T-helper 1 cell treated with Interleukin-12 subunit alpha and Interleukin-12 subunit beta and Interleukin-4 antibody, amounts not matched to agents 30 ng/mL and 1 ng/mL, for 36 hours (primary cell): Measurements from ENCODE around the gene BCKDHB. TPM values are rescaled to one million over a fixed set of nuclear protein-coding genes. Genes with fewer than 3 reads are reported as not detected.
"Not testable (repeated sequence)": the region's sequence is repeated elsewhere in the genome, so short reads cannot be mapped to it uniquely, and the experiment has no call there.

ENCODE experiments used
- intact Hi-C: fragments of 100-400 bp; cut with micrococcal nuclease; formaldehyde crosslinking; loops from one replicate; pipeline ENCODE4 v1.15.1; 2024
- total RNA-seq: library from RNA; stranded (reverse); gene quantifications from 2 replicates; pipeline ENCODE4 v1.2.3, GENCODE V29; 2022

Gene BCKDHB
- 13.8 and 14.3 TPM in 2 replicates for total RNA-seq

DNA sequence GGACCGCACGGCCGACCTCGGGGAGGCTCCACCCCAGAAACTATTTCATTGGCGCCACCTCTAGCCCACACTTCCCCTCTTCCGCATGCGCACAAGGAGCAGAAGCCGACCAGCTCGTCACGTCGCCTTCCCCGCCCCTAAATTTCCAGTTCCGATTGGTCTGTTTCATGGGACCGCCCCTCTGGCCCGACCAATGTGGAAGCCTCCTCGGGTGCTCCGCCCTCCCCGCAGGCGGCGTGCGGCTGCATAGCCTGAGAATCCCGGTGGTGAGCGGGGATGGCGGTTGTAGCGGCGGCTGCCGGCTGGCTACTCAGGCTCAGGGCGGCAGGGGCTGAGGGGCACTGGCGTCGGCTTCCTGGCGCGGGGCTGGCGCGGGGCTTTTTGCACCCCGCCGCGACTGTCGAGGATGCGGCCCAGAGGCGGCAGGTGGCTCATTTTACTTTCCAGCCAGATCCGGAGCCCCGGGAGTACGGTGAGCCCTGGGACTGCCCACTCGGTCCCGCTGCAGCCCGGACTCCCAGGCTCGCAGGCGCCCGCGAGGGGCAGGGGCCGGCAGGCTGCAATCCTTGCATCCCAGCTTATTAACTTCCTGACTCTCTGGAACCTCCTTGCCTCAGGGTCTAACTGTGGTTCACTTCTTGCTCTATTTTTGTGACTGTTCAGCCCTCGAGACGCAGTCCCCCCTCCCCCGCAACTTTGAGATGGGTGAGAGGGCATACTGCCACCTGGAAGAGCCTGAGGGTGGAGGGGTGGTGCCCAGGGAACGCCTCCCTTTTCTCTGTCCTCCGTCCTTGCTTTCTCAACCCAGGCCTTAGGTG is at the start of gene BCKDHB:
Gene BCKDHB, plus strand, starts transcription at position 254 of the 818 bp plus-strand sequence. Its CDS starts 23 bp downstream, at position 277.
- intact Hi-C loops: loop anchor here (1.0 to 5.0 kb wide), 10 partner anchors 59 to 1646 kb away; partner anchors contain the start of genes HMGN3, IRAK1BP1, LCA5 and PHIP

DNA sequence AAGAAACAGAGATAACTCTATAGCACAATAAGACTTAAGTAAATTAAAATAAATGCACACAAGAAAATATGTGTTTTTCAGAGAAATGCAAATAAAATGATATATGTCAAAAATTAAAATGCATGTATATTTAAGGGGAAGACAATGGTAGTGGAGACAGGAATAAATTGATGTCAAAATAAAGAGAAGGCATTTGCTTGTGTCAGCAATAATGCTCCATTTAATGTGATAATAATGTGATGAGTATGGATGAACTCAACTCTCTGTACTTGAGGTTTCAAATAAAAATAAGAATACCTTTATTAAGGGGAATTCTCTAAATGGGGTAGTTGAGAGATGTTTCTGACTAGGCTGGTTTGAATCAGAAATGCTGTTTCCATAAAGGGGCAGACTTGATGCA is 45.7 kb upstream of the BCKDHB start:
- intact Hi-C loops: no loop called here

DNA sequence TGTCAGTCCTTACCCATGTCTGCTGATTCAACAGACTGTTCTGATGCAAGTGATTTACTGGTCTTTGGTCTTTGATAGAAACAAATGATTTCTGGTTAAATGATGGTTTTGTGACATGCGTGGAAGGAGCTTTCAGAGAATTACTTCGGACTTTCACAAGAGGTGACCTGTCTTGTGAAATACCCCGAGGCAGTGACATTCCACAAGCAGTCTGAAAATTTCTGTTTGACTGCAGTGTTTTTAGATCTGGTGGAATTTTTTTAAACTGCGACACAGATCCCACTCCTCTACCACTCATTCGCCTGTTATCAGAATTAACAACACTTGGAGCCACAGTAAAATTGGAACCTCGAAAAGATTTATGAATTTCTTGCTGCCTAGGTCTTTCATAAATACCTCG is 38.3 kb upstream of the BCKDHB start:
- intact Hi-C loops: not testable (repeated sequence)

DNA sequence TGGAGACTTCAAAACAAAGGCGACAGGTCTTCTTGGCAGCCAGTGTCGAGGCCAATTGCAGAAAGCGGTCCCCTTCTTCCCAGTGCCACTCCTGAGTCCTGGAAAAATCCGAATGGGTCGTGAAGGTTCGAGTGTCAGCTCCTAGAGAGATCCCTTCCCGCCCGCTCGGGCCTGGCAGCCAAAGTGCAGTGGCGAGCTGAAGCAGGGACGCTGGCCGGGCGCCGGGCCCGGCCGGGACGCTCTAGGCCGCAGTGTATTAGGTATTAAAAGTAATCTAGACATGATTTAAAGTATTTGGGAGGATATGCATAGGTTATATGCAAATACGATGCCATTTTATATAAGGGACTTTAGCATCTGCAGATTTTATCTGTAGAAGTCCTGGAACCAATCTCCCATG is 36.0 kb upstream of the BCKDHB start:
- intact Hi-C loops: not testable (repeated sequence)

DNA sequence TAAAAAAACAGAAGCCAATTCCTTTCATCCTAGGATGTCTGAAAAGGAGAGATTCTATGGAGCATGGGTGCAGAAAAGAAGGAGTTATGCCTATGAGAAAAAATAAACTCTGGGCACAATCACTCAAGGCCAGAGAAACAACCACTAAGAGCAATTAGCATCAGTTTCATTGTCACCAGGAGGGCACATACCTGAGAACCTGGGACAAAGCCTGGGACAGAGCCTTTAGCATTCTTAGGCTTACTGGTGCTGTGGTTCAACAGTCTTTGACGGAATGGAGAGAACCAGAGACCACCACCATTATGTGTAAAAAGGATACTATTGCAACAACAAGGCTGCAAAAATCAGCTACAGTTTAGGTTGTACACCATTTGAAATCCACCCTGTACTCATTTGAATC is 29.4 kb upstream of the BCKDHB start:
- intact Hi-C loops: no loop called here

DNA sequence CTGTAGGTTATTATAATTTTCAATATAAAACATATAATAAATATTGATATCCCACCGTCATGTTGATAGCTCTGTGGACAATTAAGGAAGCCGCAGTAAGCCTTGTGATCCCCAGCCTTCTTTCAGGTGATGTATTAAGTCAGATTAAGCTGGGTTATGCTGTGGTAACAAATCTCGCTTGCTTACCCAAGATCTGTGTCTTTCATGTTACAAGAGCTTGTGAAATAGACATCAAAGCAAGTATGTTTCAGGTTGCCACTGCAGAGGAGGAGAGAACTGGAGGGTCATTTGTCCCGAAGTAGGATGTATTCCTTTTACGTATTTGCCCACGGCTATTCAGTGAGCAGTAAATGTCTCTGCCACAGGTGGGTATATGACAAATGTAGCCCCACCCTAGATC is 17.8 kb upstream of the BCKDHB start:
- intact Hi-C loops: no loop called here

DNA sequence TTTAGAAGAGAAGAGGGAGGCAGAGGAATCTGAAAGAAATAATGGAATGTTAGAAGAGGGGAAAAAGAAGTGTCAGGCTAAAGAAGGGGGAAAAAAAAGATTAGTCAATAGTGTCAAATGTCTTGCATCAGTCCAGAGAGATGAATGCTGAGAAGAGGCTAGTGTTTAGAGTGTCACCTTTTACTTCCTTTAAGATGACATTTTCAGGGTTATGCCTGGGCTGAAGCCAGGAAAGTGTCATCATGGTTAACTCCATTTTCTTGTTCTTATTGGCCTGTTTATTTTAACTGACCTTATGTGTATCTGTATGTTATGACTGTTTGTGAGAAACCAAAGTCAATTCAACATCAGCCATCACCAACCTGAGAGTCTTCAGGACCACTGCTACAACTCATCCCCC is 15.0 kb upstream of the BCKDHB start:
- intact Hi-C loops: no loop called here

DNA sequence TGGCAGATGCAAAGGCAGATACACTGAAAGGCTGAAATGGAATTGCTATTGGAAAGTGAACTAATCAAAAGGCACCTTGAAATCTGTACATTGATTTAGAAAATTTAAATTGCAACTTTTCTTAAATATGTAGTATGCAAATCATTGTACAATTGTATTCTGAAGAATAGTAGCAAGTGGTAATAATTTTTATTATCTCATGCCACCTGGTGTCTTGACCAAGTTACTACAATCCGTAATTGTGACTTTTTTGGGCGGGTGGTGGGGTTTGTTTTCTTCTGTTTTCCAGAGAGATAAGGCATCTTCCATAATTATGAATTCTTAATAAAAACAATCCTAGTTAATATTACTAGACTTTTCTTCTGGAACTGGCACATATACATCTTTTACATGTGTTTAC is 12.5 kb upstream of the BCKDHB start:
- intact Hi-C loops: loop anchor here (1.0 to 2.0 kb wide), 5 partner anchors 90 to 523 kb away; partner anchors contain the start of gene TTK

DNA sequence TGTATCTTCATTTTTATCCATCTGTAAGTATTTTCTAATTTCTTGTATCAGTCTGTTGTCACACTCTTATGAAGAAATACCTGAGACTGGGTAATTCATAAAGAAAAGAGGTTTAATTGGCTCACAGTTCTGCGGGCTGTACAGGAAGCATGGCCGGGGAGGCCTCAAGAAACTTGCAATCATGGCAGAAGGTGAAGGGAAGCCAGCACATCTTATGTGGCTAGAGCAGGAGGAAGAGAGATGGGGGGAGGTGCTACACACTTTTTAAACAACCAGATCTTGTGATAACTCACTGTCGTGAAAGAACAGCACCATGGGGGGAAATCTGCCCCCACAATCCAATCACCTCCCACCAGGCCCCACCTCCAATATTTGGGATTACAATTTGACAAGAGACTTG is 10.9 kb upstream of the BCKDHB start:
- intact Hi-C loops: loop anchor here (2.0 kb wide), 1 partner anchor 525 kb away; no protein-coding TSS in a partner anchor

DNA sequence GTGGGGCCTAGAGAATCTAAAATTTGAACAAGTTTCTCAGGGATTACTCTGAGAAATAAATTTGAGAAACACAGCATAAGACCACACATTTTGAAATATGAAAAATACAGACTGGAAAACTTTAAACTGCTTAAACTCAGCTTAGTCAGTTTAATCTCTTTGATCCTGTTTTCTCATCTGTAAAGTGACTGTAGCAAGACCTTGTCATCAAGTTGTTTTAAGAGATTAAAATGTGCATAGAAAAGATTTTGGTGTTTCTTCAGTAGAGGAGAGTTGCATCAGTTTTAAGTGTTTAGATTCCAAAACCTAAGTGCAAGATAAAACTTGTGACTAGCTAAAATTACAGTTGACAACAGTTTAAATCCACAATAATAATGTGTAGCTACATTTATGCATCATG is 8.1 kb upstream of the BCKDHB start:
- intact Hi-C loops: no loop called here

DNA sequence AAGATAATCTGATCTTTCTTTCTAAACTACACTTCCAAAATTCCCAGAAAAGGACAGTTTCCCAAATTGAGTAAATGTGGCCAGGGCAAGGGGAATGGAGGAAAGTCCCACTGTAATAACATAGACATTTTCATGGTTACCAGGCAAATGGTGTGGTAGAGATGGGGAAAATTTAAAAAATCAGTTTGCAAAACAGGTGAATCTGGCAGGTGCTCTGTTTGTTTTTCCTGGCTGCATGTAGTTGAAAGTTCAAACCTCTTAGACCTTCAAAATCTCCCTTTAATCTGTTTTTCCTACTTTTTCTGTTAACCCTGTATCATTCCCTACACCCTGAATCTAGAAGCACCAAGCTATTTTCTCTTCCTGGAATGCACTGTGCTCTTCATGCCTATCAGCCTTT is 2.0 kb upstream of the BCKDHB start:
- intact Hi-C loops: no loop called here

DNA sequence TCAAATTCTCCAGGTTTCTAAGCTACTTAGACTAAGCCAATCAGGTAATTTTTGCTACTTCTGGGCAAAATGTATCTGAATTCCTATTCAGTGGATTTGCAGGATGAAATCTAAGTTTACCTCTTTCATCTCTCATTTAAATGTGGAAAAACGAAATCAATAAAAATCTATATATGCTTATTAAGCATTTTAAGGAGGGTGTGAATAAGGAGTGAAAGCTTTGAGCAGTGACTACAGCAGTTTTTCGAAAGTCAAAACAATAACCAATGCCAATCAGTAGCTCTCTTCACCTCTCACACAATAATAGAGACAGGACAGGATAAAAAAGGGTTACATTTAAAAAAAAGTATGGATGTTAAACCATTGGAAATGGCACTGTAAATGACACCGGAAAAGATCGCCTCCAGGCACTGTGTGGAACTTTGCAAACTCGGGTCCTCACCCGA is 476 bp upstream of the BCKDHB start:
- intact Hi-C loops: loop anchor here (1.0 to 5.0 kb wide), 10 partner anchors 59 to 1646 kb away; partner anchors contain the start of genes HMGN3, IRAK1BP1, LCA5 and PHIP

DNA sequence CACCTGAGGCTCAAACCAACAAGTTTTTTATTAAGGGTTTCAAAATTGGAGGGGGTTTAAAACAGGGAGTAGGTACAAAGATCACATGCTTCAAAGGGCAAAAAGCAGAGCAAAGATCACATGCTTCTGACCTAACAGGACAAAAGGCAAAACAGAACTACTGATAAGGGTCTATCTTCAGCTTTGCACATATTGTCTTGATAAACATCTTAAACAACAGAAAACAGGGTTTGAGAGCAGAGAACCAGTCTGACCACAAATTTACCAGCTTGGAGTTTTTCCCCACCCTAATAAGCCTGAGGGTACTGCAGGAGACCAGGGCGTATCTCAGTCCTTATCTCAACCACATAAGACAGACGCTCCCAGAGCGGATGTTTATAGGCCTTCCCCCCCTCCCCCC is 16.1 kb downstream of the BCKDHB start:
- intact Hi-C loops: not testable (repeated sequence)

DNA sequence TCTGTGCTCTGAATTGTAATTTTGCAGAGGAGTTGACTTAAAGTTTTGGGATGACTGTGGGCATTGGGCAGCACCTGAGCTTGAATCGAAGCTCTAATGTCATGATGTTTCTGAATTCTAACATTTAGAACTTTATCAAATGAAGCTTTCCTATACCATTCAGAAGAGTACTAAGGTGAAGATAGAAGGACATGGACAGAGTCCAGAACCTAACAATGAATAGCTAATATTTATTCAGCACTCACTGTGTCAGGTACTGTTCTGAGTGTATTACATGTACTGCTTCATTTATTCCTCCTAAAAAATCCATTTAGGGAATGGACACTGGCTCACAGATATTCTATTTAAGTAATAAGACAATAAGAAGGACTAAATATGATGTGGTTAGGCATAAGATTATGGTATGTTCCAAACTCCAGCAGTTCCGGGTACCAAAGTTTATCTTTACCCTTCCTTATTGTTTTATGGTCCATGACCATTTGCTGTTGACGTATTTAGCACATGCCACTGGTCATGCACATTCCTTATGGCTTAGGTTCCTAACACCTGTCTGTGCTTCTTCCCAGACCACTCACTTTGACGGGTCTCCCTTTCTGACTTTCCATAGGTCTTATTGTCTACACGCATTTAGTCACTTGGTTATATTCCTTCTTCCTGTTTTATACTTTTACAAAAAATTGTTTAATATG is 20.3 kb downstream of the BCKDHB start:
- intact Hi-C loops: no loop called here

DNA sequence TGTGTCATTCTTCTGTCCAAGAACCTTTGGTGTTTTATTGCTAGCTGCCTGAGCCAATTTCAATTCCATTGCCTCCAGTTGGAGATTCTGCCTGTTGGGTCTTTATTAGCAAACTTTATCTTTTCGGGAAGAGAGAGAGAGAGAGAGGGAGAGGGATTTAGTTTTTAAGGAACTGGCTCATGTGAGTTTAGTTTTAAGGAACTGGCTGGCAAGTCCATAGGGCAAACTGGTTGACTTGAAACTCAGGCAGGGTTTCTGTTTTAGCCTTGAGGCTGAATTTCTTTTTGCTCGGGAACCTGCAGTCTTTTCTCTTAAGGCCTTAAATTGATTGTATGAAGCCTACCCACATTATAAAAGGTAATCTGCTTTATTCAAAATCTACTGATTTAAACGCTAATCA is 23.0 kb downstream of the BCKDHB start:
- intact Hi-C loops: no loop called here

DNA sequence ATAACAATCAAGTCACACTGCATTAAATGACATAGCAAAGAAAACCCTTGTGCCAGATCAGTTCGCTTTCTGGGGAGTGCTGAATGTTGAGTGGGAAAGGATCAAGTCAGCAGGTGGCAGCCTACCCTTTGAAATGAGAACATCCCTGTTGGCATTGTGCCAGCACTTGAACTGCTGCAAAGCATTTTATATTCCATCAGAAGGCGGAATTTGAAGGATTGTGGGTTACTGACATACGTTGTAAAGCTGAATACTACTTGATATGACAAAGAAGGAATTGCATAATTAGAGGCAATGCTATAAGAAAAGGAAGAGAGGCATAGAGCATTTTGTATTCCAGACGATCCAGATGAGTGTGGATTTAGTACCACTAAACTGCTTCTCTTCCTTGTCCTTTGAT is 26.5 kb downstream of the BCKDHB start:
- intact Hi-C loops: loop anchor here (5.0 kb wide), 2 partner anchors 204 to 474 kb away; no protein-coding TSS in a partner anchor

DNA sequence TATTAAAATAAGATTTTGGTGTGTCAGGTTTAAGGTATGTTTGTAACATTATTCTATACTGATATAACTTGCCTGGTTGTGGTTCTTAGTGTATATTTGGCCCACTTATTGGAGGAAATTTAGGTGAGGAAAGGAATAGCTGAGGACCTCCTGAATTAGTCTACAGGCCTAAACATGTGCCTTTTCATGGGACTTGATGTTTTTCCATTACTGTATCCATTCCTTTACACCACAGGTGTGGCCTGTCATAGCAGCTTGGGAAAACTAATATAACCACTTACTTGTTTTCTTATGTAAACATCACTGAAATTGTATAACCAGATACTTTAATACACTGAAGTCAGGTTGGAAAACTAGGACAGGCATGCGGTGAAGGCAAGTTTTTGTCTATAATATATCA is 27.6 kb downstream of the BCKDHB start:
- intact Hi-C loops: loop anchor here (5.0 kb wide), 2 partner anchors 203 to 473 kb away; no protein-coding TSS in a partner anchor

DNA sequence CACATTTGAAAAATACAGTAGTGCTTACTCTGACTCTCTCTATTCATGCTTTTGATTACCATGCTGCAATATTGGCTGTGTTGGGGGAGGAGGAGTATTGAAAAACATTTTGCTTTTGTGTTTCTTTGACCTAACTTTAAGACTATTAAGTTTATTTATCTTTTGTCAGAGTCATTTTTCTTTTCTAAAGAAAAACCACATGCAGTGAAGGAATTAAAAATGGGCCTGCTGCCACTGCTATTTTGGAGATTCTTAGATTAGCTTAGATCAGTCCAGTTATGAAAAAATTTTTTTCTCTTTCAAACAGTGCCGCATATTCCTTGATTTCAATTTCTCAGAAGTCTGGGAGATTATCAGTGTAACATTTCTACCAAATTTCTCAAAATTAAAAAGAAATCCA is 36.1 kb downstream of the BCKDHB start:
- intact Hi-C loops: no loop called here

DNA sequence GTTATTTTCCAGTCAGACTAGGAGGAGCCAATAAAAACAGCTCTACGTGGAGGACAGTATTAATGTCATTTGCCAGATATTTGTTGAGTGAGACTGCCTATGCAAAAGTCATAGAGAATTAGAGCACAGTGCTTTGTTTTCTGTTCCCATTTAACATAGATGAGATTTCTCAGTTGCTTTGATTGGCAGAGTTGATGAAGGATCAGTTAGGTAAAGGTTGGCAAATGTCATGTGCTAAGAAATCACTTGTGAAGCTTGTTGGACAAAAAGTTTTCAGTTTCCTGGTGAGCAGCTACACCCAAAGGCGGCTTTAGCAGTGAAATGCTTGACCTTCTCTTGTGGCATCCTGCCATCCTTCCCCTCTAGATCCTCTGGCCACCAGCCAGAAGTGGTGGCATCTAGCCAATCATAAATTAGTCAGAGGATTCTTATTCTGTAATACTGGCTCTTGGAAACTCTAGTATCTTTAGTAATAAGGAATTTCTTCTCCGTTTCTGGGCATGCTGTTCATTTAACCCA is 37.0 kb downstream of the BCKDHB start:
- intact Hi-C loops: no loop called here

DNA sequence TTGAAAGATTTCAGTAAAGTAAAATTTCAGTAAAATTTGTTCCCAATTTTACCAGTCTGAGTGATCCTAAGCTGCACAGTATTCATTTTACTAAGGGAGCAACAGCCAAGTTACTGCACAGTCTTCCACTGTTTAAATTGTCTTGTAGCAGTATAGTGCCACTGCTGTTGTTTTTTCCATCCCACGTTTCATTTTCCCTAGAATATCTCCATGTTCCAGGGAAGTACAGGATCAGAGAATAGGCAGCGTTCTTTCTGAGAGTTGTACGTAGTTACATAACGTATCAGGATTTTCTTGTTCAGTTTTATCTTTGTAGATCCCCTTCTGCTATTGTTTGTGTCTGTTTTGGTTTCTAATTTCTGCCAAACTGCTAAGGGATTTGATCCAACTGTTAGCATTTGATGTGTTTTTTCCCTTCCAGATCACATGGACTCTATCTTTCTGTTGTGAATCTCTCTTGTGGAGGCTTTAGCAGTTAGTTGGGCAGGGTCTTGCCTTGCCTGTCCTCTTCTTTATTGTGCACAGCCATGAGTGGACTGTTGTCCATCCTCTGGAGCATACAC is 38.4 kb downstream of the BCKDHB start:
- intact Hi-C loops: no loop called here

DNA sequence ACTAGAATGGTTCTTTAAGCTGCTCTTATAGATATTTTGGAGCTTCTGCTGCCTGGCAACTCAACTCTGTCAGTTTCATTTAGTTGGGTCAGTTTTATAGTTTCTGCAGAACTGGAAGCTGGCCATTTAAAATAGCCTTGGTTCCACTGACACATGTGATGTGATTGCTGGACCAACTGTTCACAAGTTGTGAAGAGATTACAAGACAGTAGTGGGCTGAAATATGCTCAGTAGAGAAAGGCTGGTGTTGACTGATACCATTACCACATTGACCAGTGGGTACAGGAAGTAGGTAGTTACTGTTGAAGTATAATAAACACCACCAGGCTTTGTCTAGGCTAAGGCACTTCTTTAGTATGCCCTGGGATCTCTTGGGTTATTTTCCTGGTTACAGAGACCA is 39.0 kb downstream of the BCKDHB start:
- intact Hi-C loops: no loop called here

DNA sequence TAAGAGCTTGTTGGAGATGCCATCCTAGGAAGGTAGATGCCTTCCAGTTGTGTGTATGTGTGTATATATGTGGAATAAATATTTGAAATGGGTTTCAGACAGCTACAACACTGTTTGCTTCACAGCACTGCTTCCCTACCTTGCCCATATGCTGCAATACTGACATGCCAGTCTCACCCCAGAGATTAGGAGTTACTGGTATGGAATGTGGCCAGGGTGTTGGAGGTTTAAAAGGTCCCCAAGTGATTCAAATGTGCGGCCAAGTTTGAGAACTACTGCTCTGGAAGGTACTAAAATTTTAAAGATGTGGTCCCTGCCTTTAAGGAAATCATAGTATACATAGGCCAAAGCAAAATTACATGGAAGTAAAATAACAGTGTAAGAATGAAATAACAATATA is 39.5 kb downstream of the BCKDHB start:
- intact Hi-C loops: no loop called here
